ENCODE results near the gene WIPF3.

The WIPF3 gene

DNA sequence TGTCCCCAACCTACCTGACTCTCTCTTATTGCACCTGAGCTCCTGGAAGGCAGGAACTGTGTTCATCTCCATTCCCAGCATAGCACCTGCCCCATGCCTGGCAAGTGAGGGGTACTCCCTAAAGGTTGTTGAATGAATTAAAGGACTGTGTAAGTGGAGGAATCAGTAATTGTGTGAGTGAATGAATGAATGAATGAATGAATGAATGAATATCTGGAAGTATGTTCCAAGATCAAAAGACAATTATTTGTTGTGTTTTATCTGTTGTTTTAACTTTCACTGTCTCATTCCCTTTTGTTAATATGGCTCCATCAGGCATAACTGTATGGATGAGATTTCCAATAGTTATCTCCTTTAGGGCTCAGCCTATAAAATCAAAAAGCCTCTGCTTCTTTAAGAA lies 4.0 kb downstream of the WIPF3 start:
- no peak for DNase-seq

DNA sequence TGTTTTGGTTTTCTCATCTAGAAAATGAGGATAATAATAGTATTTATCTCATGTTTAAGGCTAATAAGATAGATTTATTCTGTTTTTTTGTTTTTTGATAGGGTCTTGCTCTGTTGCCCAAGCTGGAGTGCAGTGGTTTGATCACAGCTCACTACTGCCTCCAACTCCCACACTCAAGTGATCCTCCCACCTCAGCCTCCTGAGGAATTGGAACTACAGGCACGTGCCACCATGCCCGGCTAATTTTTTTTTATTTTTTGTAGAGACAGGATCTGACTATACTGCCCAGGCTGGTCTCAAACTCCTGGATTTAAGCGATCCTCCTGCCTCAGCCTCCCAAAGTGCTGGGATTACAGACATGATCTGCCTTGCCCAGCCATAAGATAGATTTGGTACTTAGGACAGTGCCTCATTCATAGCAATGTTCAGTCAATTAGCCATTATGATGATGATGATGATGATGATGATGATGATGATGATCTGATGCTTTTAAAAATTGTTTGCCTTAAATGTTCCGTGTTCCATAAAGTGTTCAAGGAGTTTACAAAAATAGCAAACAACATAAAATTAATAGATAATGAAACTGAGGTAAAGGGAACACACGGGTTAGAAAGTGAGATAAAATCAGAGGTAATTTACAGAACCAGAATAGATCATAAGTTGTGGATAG lies 4.6 kb downstream of the WIPF3 start:
- no peak for DNase-seq

DNA sequence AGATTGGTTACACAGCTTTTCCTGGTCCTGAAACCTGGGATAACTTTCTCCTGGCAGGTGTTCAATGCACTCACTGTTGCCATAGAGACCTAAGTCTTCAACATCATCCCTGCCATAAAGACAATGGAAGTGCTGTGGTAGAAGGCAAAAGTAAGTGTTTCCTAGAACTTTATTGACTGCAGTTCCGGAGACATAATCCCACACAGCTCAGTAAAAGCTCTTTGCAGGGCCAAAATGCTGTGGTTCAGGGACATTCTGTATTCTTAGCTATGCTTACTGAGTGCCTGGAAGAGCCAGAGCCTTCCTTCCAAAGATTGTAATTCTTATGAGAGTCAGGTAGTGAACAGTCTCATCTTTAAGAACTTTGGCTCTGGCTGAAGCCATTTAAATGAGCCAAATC lies 5.3 kb downstream of the WIPF3 start:
- DNase-seq = peak; percentile 30

DNA sequence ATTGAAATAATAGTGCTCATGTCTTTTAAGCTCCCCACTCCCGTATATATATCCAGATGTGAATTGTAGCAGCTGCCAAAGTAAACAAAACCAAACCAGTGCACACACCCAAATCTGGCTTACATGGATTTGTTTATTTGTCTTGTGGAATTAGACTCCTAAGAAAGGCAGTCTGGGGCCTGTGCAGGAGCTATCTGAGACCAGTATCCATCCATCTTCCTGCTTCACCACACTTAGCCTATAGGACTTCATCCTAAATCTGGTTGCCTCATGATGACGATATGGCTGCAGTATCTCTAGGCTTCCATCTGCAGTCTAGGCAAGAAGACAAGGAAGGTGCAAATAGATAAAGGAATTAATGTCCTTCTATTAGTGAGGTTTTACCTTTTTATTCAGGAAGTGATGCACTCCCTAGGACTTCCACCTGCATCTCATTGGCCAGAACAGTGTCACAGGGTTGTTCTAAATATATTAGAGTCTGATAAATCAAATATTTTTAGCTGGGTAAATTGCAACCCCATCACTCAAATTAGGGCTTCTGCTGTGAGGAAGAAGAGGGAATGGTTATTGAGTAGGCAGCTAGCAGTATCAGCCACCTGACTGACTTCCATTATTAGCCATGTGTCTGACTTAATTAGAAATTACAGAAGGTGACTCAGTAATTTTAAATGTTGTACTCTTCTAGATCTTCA lies 6.0 kb downstream of the WIPF3 start:
- peak; percentile 15 for DNase-seq

DNA sequence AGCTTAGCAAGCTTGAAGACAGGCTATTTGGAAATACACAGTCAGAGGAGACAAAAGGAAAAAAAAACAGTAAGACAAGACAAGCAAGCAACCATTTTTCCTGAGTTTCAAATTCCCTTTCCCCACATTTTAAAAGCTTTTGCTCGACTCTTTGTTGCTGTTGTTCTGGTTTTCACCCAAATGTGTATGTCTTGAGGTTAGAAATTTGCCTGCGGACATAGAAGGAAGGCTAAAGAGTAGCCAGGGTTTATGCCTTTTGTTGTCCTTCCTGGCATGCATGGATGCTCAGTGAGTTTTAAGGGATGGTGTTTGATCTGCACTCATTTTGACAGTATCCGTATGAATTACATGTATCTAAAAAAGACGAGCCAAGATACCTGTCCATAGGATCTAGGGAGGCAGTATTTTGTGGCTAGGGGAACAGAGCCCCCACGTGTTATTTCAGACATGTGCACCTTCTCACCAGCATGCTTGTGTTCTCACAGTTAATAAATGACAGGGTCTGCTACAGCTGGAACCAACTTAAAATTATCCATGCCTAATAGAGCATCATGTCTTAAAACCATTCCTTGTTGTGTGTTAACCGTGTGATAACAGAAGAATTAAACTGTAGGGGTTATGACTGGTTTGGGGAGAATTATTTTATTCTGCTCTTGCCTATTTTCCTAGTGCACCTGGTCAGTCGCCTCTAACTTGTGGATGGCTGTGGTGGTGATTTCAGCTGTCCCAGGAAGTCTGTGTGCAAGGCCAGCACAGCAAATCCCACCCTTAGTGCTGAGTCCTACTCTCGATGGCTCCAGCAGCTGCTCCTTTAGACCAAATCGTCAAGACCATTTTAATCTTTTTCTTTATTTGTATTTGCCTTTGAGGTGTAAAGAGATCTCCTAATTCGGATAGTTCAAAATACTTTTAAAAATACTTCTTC lies 9.1 kb downstream of the WIPF3 start:
- DNase-seq = no peak

DNA sequence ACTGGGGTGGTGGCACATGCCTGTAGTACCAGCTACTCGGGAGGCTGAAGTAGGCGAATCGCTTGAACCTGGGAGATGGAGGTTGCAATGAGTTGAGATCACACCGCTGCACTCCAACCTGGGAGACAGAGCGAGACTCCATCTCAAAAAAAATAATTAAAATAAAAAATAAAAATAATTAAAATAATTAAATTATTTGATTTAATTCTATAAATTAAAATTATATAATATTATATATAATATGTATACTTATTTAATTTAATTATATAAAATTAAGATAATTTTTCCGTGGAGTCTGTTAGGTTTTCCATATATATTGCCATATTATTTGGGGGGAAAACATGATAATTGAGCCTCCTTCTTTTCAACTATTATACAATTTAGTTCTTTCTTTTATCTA lies 12.0 kb downstream of the WIPF3 start:
- no peak for DNase-seq

DNA sequence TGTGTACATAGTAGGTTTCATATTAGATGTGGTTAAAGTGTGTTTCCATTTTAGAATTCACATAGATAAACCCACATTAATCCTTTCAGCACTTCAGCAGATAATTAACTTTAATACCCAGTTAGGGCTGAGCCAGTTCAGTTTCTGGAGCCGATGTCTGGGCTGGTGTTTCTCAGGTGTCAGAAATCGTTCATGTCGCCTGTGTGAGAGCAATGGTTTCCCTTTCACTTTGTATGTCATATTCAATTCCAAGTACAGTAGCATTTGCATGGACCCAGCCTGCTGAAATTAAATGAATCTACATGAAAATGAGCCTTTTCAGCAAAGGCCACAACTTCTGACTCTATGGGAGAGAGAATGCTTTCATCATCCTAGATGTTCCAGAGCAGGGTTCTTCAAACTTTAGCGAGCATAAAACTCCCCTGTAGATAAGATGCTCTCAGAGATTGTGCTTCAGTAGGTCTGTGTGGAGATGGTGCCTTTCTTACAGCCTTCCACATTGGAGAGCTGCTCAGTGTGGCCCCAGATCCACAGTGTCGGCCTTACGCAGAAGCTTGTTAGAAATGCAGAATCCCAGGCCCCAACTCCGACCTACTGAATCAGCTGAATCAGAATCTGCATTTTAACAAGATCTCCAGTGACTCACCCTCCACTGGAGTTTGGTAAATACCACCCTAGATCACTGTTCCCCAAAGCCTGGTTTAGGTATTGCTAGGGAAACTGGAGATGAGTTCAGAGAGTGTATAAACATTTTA lies 19.6 kb downstream of the WIPF3 start:
- DNase-seq = no peak

DNA sequence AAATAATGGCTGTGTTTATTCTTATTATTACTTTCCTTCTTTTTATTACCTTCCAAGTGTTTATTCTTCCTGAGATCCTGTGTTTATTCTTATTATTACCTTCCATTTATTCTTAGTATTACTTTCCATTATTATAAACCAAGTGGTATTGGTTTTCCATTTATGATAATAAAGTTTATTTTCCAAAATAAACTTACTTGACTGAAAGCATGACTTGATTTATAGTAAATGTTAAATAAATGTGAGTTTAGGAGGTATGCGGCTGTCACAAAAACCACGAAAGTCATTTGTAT lies 20.2 kb downstream of the WIPF3 start:
- DNase-seq = no peak

DNA sequence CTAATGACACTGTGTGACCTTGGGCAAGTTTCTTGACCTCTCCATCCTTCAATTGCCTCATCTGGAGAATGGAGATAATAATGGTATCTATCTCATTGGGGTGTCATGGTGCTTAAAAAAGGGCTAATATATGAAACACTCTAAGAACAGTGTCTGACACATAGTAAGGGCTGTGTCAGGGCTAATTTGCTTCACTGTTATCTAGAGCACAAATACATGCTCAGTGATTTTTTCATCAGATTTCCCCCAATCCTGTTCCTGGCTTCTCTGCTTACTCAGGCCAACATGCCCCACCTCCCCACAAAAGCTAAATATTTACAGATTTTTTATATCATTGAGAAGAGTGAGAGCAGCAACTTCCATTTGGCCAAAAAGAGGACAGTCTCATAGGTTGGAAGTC lies 20.6 kb downstream of the WIPF3 start:
- no peak for DNase-seq

DNA sequence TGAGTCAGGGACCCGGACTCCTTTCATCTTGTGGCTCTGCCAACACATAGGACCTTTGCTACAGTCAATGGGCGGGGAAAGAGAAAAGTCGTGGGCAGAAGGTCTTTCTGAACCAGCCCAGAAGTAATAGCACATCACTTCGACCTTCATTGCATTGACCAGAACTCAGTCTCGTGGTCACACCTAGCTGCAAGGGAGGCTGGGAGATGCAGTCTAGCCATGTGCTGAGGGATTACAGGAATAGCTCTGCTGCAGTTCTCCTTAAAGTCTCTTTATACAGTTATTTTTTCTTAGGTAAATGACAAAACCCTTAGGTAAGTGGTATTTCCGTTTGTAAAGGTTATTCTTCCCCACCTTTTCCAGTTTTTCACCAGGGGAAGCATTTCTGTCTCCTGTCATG lies 25.4 kb downstream of the WIPF3 start:
- no peak for DNase-seq

DNA sequence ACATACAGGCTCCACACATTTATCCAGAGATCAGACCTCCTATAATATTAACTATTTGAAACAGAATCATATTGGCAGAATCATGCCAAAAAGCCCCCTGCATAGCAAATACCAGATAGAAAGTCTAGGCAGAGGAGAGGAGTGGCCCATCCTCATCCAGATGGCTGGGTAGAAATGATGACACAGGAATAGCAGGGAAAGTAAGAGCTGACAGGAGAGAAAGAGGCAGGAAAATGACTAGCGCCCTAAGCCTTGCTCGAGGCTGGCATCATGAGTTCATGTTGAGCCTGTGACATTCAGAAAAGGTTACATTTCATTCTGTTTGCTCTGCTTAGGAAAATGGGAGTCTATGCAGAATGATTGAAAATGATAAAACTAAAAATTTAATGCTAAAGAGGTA lies 27.6 kb downstream of the WIPF3 start:
- DNase-seq = no peak

DNA sequence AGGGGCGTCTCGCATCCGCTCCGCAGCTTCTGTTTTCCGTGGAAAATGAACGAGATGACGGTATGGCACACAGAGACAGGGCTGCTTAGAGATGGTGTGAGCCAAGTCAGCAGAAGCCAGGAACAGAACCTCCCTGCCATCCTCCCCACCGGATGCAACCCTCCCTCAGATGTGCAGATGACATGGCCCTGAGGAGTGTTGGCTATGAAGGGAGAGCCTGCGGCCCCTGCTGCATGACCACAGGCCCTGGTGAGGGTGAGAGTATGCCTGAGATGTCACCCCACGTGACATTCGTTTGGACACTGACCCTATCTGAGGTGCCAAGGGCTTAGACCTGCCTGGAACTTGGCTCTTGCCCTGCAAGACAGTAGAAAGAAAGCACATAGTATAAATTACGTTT lies 29.4 kb downstream of the WIPF3 start:
- no peak for DNase-seq

DNA sequence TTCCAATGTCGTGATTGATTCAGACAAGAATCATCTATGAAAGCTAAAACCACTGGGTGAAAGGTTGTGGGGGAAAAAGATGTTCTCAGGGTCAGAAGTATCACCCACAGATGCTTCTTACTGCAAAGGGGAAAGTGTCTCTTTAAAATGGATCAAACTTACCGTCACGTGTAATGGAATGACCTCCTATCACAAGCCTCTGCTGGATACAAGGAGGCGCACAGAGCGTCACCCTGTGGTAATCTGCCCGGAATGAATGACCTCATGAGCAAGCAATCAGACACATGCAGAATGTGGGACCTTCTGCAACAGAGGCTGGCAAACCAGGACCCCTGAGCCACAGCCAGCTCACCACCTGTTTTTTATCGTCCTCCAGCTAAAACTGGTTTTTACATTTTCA lies 33.0 kb downstream of the WIPF3 start:
- DNase-seq = no peak

DNA sequence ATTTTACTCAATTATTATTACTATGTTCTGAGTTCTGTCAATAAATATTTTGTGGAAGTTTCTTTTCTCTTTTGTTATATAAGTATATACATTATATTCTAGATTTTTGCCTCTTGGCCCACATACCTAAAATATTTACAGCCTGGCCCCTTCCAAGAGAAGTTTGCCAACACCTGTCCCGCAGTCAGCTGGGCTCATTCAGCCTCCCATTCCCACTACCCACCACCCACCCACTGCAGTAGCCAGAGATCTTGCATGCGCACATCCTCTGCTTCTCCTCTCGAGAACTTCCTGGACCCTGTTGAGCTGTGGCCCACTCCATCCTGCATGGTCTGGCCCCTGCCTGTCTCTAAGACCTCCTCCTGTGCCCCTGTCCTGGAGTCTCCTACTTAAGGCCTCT lies 33.6 kb downstream of the WIPF3 start:
- no peak for DNase-seq

DNA sequence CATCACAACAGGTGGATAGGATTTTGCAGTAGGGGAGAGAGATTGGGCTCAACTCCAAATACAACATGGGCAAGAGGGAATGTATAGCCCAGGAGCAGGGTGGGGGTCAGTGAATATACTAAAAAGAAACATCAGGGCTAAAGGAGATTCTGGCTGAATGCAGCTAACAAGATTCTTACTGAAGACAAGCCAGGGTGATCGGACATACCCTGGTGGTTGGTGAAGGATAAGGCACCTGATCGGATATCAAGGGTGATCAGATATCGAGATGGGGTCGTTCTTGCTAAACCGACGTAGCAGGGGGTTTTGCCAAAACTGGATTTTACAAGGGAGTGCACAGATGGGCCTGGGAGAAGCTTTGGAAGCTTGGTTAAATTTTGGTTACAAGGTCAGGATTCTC lies 34.4 kb downstream of the WIPF3 start:
- DNase-seq = no peak

DNA sequence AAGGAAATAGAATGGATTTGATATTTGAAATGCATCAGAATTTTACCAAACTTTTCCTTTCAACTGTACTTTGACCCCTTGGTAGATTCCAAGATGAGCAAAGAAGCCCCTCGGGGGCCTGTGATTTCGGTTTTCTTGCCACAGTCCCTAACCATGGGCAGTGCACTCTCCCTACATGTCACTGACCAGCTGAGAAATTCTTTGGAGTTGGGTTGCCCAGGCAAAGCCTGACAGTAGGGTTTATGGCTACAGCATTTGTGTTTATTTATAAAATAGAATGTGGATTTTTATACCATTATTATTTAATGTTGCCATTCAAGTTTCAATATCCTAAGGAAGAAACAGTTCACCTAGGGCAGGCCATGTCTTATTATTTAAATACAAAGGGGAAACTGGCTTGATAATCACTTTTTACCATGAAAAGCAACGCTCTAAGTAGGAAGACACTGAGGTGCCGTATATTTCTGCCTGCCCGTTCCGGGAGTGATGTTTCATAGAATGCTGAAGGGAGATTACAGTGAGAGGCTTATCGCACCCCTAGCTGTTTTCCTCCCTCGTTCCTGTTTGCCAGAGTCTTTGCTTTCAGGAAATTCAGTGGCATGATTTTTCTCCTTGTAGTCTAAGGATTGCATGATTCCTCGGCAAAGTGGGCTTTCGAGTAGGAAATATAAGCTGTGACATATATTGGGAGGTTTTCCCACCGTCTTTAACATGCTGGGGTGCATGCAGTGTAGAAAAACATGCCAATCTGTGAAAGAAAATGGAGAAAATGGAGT lies 35.8 kb downstream of the WIPF3 start:
- no peak for DNase-seq

DNA sequence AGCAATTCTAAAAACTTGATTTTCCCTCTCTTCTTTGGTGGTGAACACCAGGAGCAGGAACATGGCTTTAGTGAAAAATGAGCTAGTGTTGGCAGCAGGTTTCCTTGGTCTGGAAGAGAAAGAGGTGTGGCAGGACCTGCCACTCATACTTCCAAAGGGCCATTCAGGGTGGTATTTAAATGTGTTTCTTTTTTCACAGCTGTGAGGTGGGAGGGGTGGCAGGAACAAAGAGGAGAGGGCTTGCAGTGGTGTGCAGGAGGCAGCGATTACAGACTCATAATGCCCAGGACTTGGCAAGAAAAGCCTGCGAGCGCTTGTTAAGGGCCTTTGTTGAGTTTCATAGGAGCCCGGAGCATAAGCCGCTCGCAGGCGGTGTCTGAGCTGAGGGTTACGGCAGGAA lies 36.8 kb downstream of the WIPF3 start:
- peak; percentile 27 for DNase-seq

DNA sequence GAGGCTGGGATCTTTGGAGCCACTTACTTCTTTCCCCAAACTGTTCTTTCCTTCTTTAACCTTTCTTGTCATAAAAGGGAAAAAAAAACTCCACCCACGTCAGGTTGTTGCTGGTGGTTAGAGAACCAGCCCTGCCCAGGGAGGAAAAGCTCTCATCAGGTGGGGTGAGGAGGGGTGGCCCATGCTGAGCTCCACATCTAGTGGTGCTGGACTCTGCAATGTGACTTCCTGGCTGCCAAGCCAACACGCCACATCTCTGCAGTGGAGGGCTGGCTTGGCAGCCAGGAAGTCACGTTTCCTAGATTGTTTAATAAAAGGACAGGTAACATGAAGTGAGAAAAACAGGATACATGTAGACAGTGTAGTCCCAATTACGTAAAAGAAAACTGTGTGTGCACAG lies 37.4 kb downstream of the WIPF3 start:
- no peak for DNase-seq

DNA sequence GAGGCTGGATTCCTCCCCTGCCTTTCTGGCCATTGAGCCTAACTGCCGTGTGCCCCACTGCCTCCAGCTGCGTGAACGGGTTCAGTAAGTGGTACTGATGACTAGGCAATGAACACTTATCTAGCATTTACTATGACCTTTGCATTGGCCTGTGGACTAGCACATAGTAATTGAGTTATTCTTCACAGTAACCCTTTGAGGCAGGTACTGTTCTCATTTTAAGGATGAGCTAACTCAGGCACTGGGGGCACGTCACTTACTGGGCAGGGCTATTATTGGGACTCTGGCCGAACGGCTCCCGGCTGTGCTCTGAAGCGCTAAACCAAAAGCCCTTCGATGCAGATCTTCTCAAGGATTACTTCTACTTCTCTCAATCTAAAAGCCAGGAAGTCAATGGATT lies 38.3 kb downstream of the WIPF3 start:
- no peak for DNase-seq

DNA sequence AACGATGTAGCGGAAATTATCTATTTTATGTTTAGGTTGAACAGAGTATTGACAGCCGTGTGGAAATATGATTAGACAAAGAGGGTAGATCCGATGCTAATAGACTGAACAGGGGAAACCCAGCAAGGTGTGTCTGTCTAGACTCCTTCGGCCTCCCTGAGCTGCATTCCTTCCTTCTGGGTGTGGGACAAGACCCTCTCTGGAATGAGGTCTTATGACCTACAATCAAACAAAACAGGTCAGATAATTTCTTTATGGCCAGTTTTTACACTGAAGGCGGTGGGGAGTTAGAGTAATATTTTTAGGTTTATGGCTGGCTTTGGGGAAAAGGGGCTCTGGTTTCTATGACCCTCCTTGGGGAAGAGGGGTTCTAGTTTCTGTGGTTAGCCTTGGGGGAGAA lies 41.2 kb downstream of the WIPF3 start:
- DNase-seq = no peak

DNA sequence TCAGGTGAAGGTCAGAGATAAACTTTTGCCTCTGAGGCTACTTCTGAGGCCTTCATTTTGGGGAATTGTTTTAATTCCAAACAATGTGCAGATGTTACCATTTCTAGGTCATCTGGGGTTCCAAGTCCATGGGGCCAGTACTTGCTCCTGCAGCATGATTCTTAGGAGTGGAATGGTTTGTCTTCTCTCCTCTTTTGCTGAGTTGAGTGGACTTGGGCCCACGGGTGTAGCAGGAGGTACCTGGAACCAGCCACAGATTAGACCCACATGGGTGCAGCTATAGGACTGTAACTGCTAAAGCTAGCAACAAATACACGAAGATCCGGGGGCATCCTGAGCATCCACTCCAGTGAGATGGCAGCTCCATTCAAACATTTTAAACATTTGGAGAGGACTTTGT lies 41.6 kb downstream of the WIPF3 start:
- DNase-seq = no peak

DNA sequence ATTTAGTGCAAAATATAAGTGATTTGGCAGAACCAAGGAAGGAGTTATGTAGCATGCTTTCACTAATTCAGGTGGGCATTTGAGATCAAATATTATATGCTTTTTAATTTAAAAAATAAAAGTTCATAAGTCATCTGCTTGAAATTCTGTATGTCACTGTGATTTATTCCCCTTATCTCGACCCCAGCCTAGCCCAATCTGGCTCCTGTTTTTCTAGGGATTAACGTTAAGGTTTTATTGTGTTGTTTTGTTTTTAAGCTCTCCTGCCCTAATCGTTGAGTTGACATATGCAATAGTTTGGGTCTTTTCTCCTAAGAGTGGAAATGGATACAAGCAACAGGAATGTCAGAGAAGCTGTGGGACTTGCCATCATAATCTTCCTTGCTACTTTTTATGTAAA lies 42.6 kb downstream of the WIPF3 start:
- no peak for DNase-seq

DNA sequence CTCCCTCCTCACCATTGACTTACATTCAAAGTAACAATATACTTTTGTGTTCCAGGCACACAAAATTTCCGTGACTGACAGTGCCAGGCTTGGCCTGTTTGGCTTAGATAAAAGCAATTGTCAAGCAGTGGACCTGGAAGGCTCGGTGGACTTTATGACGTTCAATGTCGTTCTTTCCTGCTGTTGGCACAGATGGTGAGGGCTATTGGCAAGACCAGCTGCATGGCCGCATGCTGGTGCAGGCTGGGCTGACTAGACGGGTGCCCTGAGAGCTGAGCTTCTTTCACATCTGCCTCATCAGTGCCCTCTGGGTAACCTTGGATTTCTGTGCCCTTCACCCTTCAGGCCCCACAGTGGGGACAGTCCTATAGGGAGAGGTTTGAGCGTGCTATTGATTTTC lies 45.2 kb downstream of the WIPF3 start:
- DNase-seq = no peak
